Activated T-helper 17 cell treated with anti-CD3 and anti-CD28 coated beads, Interleukin-2, amount 50 U/mL, for 72 hours (primary cell): ENCODE measurements around the gene USP50. TPM values are rescaled to one million over a fixed set of nuclear protein-coding genes. Genes with fewer than 3 reads are reported as not detected.
"Not testable (repeated sequence)": the region's sequence is repeated elsewhere in the genome, so short reads cannot be mapped to it uniquely, and the experiment has no call there.

Source experiments
- ATAC-seq: fragments of 150-1000 bp; cut with Tn5 transposase; replicated peaks from 2 replicates; pipeline ENCODE4 v1.10.0; 2021; ENCODE audit warnings: mild to moderate bottlenecking, moderate library complexity
- H3K27ac Mint-ChIP-seq: one replicate; pipeline ENCODE4 v1.8.0; 2022; ENCODE audit warnings: mixed read lengths
- H3K27me3 Mint-ChIP-seq: one replicate; pipeline ENCODE4 v1.8.0; 2022; ENCODE audit warnings: mixed read lengths
- H3K36me3 Mint-ChIP-seq: one replicate; pipeline ENCODE4 v1.8.0; 2022; ENCODE audit warnings: low read depth, mild to moderate bottlenecking, mixed read lengths
- H3K4me1 Mint-ChIP-seq: one replicate; pipeline ENCODE4 v1.8.0; 2022; ENCODE audit warnings: mixed read lengths
- H3K4me3 Mint-ChIP-seq: one replicate; pipeline ENCODE4 v1.8.0; 2022; ENCODE audit warnings: mild to moderate bottlenecking, mixed read lengths
- H3K9me3 Mint-ChIP-seq: one replicate; pipeline ENCODE4 v1.8.0; 2022; ENCODE audit warnings: mixed read lengths
- total RNA-seq, 2 donors: library from RNA; stranded (reverse); gene quantifications; one replicate each; pipeline ENCODE4 v1.2.3, GENCODE V29; 2022

Gene USP50
- total RNA-seq, 2 donors from 2014 or later, result not detected

- Mint-ChIP-seq H3K4me1 (no peaks in the 10 kb centered on the region), H3K36me3 (no peaks in the 10 kb centered on the region), H3K9me3 (no peaks in the 10 kb centered on the region), H3K4me3 (no peak overlapping the region), H3K27me3 (peaks cover 9% of the 10 kb centered on the region), H3K27ac (no peak overlapping the region)
- ATAC-seq, result no peak
Measured at GRCh38 chr15:50542887-50543210, 3.6 kb downstream of the USP50 start.

GRCh38 chr15:50531766-50532165 is 14.7 kb downstream of the USP50 start:
- Mint-ChIP-seq H3K27ac (no peak overlapping the region), H3K36me3 (no peaks in the 10 kb centered on the region), H3K4me1 (no peaks in the 10 kb centered on the region), H3K27me3 (no peaks in the 10 kb centered on the region), H3K9me3 (no peaks in the 10 kb centered on the region), H3K4me3 (no peak overlapping the region)
- ATAC-seq, result no peak

- Mint-ChIP-seq H3K9me3 (no peaks in the 10 kb centered on the region), H3K36me3 (no peaks in the 10 kb centered on the region), H3K4me3 (no peak overlapping the region), H3K27me3 (no peaks in the 10 kb centered on the region), H3K4me1 (no peaks in the 10 kb centered on the region), H3K27ac (no peak overlapping the region)
- ATAC-seq, result no peak
Measured at GRCh38 chr15:50531163-50531562, 15.3 kb downstream of the USP50 start.

GRCh38 chr15:50523851-50524251 is 22.6 kb downstream of the USP50 start:
- Mint-ChIP-seq H3K27ac (no peak overlapping the region), H3K9me3 (no peaks in the 10 kb centered on the region), H3K36me3 (no peaks in the 10 kb centered on the region), H3K4me3 (no peak overlapping the region), H3K4me1 (no peaks in the 10 kb centered on the region), H3K27me3 (no peaks in the 10 kb centered on the region)
- no peak for ATAC-seq

- ATAC-seq, result no peak
- no peaks in the 10 kb centered on the region for H3K4me1 Mint-ChIP-seq
- H3K9me3 Mint-ChIP-seq, result no peaks in the 10 kb centered on the region
- H3K4me3 Mint-ChIP-seq, result no peak overlapping the region
- no peaks in the 10 kb centered on the region for H3K36me3 Mint-ChIP-seq
- H3K27ac Mint-ChIP-seq, result no peak overlapping the region
- H3K27me3 Mint-ChIP-seq, result no peaks in the 10 kb centered on the region
Measured at GRCh38 chr15:50519740-50520425, 26.6 kb downstream of the USP50 start.

GRCh38 chr15:50513001-50513400 is 33.5 kb downstream of the USP50 start:
- no peak for ATAC-seq
- Mint-ChIP-seq H3K27ac (no peak overlapping the region), H3K4me3 (no peak overlapping the region), H3K9me3 (no peaks in the 10 kb centered on the region), H3K4me1 (no peaks in the 10 kb centered on the region), H3K27me3 (no peaks in the 10 kb centered on the region), H3K36me3 (no peaks in the 10 kb centered on the region)

- Mint-ChIP-seq H3K4me1 (no peaks in the 10 kb centered on the region), H3K9me3 (no peaks in the 10 kb centered on the region), H3K27ac (no peak overlapping the region), H3K4me3 (no peak overlapping the region), H3K27me3 (no peaks in the 10 kb centered on the region), H3K36me3 (peaks cover 19% of the 10 kb centered on the region)
- ATAC-seq, result no peak
Measured at GRCh38 chr15:50506121-50506520, 40.3 kb downstream of the USP50 start.

- not testable (repeated sequence) for H3K4me3 Mint-ChIP-seq
Measured at GRCh38 chr15:50505656-50506055, 40.8 kb downstream of the USP50 start.

GRCh38 chr15:50503144-50503543 is 43.3 kb downstream of the USP50 start:
- Mint-ChIP-seq H3K4me1 (no peaks in the 10 kb centered on the region), H3K36me3 (peaks cover 45% of the 10 kb centered on the region), H3K4me3 (no peak overlapping the region), H3K9me3 (no peaks in the 10 kb centered on the region), H3K27me3 (no peaks in the 10 kb centered on the region), H3K27ac (no peak overlapping the region)
- no peak for ATAC-seq

More at GRCh38 chr15:50505656-50506055, 40.8 kb downstream of the USP50 start:
- H3K9me3 Mint-ChIP-seq, ATAC-seq, H3K27ac Mint-ChIP-seq, H3K27me3 Mint-ChIP-seq, H3K4me1 Mint-ChIP-seq: not testable (repeated sequence)
- peaks cover 24% of the 10 kb centered on the region for H3K36me3 Mint-ChIP-seq

- H3K4me1 Mint-ChIP-seq, result no peaks in the 10 kb centered on the region
- ATAC-seq, result no peak
- no peak overlapping the region for H3K4me3 Mint-ChIP-seq
- H3K27ac Mint-ChIP-seq, result no peak overlapping the region
- peaks cover 57% of the 10 kb centered on the region for H3K36me3 Mint-ChIP-seq
- H3K9me3 Mint-ChIP-seq, result no peaks in the 10 kb centered on the region
- no peaks in the 10 kb centered on the region for H3K27me3 Mint-ChIP-seq
Measured at GRCh38 chr15:50501815-50502214, 44.7 kb downstream of the USP50 start.

GRCh38 chr15:50500352-50500751 is 46.1 kb downstream of the USP50 start:
- no peak for ATAC-seq
- H3K4me1 Mint-ChIP-seq, result no peaks in the 10 kb centered on the region
- no peak overlapping the region for H3K27ac Mint-ChIP-seq
- no peaks in the 10 kb centered on the region for H3K9me3 Mint-ChIP-seq
- H3K36me3 Mint-ChIP-seq, result peaks cover 71% of the 10 kb centered on the region
- no peaks in the 10 kb centered on the region for H3K27me3 Mint-ChIP-seq
- H3K4me3 Mint-ChIP-seq, result no peak overlapping the region

- Mint-ChIP-seq H3K4me3 (no peak overlapping the region), H3K27ac (no peak overlapping the region), H3K9me3 (no peaks in the 10 kb centered on the region), H3K36me3 (peaks cover 94% of the 10 kb centered on the region), H3K4me1 (no peaks in the 10 kb centered on the region), H3K27me3 (no peaks in the 10 kb centered on the region)
- peak; percentile 49 for ATAC-seq
Measured at GRCh38 chr15:50496692-50497091, 49.8 kb downstream of the USP50 start.

- not testable (repeated sequence) for ATAC-seq, H3K4me3 Mint-ChIP-seq, H3K27ac Mint-ChIP-seq, H3K27me3 Mint-ChIP-seq, H3K9me3 Mint-ChIP-seq, H3K4me1 Mint-ChIP-seq
- H3K36me3 Mint-ChIP-seq, result peaks cover 98% of the 10 kb centered on the region
Measured at GRCh38 chr15:50494547-50494946, 51.9 kb downstream of the USP50 start.

- Mint-ChIP-seq H3K36me3 (peaks cover 98% of the 10 kb centered on the region), H3K4me3 (no peak overlapping the region), H3K27me3 (no peaks in the 10 kb centered on the region), H3K4me1 (no peaks in the 10 kb centered on the region), H3K9me3 (no peaks in the 10 kb centered on the region), H3K27ac (no peak overlapping the region)
- ATAC-seq, result no peak
Measured at GRCh38 chr15:50493625-50494024, 52.8 kb downstream of the USP50 start.

GRCh38 chr15:50487287-50487686 is 59.2 kb downstream of the USP50 start:
- peaks cover 8% of the 10 kb centered on the region for H3K4me1 Mint-ChIP-seq
- ATAC-seq, result peak; percentile 85
- no peak overlapping the region for H3K4me3 Mint-ChIP-seq
- H3K27ac Mint-ChIP-seq, result peak overlapping the region; percentile 48
- H3K27me3 Mint-ChIP-seq, result no peaks in the 10 kb centered on the region
- H3K9me3 Mint-ChIP-seq, result no peaks in the 10 kb centered on the region
- H3K36me3 Mint-ChIP-seq, result peaks cover 97% of the 10 kb centered on the region

- no peaks in the 10 kb centered on the region for H3K27me3 Mint-ChIP-seq
- no peaks in the 10 kb centered on the region for H3K9me3 Mint-ChIP-seq
- H3K4me1 Mint-ChIP-seq, result peaks cover 8% of the 10 kb centered on the region
- H3K4me3 Mint-ChIP-seq, result no peak overlapping the region
- H3K27ac Mint-ChIP-seq, result no peak overlapping the region
- H3K36me3 Mint-ChIP-seq, result peaks cover 97% of the 10 kb centered on the region
- no peak for ATAC-seq
Measured at GRCh38 chr15:50485389-50485788, 61.1 kb downstream of the USP50 start.
